RPMI7951 (cell line): ENCODE data around the gene FCGR2B. TPM values are rescaled to one million over a fixed set of nuclear protein-coding genes. Genes with fewer than 3 reads are reported as not detected.
"Not testable (repeated sequence)": the region's sequence is repeated elsewhere in the genome, so short reads cannot be mapped to it uniquely, and the experiment has no call there.

ENCODE experiments used
- DNase-seq: peaks from one replicate; pipeline ENCODE4 v3.0.0-alpha.2; 2012; ENCODE audit warnings: low read depth
- total RNA-seq: library from RNA; depleted of rRNA; stranded (reverse); fragments of >200 nt; shearing (Covaris generic); gene quantifications from 2 replicates; pipeline ENCODE4 v1.2.3, GENCODE V29; 2014; rRNA removed

Gene FCGR2B
- under 0.01 TPM in 1 of 2 replicates, not detected in the other for total RNA-seq

DNA sequence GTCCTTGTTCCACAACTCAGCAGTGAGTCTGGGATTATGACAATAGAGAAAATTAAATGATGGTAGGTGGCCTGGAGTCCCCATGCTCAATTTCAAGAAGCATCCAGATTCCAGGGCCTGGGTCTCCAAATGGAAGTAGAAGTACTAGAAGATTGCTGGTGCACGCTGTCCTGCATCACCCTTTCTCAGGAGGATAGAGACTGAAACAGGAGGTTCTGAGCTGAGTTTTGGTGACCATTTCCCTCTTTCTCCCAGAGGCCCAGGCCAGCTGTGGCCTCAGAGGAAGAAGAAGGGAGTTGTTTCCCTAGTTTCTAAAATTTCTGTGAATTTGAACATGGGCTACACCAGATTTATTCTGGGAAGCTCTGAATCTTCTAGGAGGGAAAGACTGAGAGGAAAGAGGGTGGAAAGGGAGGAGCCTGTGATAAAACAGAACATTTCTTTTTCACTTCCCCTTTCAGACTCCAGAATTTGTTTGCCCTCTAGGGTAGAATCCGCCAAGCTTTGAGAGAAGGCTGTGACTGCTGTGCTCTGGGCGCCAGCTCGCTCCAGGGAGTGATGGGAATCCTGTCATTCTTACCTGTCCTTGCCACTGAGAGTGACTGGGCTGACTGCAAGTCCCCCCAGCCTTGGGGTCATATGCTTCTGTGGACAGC lies at the start of gene FCGR2B:
Gene FCGR2B (plus strand): TSS at position 460 of the 656 bp plus-strand sequence. CDS start 99 bp downstream, at position 559.
- DNase-seq, result not testable (repeated sequence)

DNA sequence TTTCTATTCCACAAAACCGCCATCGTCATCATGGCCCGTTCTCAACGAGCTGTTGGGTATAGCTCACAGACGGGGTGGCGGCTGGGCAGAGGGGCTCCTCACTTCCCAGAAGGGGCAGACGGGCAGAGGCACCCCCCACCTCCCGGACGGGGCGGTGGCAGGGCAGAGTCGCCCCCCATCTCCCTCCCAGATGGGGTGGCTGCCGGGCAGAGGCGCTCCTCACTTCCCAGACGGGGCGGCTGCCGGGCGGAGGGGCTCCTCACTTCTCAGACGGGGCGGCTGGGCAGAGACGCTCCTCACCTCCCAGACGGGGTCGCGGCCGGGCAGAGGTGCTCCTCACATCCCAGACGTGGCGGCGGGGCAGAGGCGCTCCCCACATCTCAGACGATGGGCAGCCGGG lies 46.5 kb upstream of the FCGR2B start:
- DNase-seq, result not testable (repeated sequence)

DNA sequence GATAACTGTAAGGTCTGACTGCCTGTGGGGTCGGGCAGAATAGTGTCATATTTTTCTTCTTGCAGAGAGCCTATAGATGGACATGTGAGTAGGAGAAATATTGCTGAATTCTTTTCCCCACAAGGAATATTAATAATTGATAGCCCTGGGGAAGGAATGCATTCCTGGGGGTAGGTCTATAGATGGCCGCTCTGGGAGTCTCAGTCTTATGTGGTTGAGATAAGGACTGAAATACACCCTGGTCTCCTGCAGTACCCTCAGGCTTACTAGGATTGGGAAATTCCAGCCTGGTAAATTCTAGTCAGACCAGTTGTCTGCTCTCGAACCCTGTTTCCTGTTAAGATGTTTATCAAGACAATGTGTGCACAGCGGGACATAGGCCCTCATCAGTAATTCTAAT lies 44.4 kb upstream of the FCGR2B start:
- not testable (repeated sequence) for DNase-seq

DNA sequence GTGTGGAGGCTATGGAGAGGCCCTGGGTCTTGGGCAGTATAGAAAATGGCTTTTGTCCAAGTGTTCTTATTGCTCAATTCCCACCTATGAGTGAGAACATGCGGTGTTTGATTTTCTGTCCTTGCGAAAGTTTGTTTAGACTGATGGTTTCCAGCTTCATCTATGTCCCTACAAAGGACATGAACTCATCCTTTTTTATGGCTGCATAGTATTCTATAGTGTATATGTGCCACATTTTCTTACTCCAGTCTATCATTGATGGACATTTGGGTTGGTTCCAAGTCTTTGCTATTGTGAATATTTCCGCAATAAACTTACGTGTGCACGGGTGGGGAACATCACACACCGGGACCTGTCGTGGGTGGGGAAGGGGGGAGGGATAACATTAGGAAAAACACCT lies 42.5 kb upstream of the FCGR2B start:
- not testable (repeated sequence) for DNase-seq

DNA sequence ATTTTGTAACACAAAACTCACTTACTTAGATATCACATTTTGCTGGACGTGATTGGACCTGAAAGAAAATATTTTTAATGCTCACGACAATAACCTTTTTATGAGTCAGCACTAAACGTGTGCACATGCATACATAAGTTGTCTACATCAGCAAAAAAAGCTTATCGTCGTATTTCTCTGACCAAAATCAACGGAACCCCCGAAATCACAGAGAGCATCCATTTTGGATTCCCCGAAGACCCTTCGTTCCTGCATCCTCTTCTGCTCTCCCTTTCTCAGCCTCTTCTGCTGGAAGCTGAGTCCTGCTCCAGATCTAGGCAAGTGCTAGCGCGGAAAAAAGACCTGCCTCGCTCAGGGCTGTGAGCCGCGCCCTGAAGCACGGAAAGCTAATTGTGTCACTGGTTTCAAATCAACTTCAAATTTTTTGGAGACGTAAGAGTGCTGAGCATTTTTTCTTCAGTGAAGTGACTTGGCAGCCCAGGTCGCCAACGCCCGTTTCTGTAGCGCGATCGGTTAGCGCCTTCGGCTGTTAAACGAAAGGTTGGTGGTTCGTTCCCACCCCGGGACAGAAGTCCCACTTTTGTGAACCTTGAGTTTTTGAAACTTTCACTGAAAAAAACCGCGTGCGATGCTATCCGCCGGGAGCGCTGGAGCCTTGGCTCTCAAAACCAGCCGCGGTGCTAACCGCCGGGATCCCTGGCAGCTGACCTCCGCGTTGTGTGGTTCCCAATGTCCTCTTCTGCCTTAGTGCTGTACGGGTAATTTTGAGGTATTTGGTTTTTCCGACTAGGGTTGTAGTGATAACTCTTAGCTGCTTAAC lies 41.6 kb upstream of the FCGR2B start:
- DNase-seq, result peak; percentile 70

DNA sequence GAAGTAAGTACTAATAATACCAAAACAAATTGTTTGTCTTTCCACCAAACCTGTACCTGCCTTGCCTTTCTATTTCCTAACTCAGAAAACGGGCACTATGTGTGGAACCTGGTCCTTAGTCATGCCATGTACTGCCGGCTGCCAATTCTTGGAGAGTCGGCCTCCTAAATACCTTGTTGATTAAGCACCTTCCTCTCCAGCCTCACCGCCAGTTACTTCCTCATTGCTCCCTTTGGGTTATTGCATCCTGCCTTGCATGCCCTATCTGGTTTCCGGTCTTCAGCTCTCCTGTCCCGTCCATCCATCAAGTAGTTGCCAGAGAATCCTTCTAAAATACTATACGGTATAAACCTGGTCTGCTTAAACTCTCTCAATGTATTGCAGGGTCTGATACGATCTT lies 40.9 kb upstream of the FCGR2B start:
- DNase-seq, result not testable (repeated sequence)

DNA sequence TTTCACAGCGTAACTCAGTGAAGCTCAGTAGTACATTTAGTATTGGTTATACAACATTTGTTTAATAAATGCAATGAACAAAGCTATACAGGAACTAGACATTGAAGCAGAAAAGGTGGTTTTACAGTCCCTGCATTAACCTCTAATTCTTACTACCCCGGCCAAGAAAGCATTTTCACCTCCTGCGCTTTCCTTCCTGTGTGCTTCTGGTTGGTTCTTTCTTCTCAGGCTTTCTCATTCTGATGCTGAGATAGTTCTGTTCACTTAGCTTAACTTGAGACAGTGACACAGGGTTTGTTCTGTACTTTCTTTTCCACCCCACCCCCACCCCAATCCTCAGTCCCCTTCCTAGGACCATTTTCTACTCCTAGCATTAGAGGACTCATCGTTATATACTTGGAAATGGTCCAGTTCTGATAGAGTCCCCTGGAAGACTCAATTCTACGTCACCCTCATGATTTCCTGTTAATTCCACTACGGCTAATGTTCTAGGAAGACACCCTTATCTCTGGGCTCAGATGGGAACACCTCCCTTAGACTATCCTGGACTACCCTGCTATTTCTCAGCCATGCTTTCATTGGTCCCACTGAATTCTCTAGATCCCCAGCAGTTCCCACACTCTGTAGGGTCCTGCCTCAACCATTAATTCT lies 39.4 kb upstream of the FCGR2B start:
- not testable (repeated sequence) for DNase-seq

DNA sequence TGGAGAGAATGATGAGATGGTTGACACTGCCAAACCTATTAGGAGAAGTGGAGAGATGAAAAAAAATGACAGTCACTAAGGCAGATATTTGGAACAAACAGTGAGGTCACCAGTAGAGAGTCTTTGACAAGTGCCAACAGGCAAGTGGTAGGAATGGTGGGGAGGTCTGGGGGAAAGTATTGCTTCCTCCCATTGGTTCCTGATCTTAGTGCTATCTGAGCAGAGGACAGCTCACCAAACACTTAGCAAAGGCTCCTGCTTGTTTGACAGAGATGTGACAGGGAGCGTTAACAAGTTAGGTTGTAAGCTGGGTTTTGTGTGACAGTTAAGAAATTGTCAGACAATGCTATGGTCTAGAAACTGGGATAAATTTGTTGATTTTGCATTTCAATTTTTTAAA lies 38.3 kb upstream of the FCGR2B start:
- not testable (repeated sequence) for DNase-seq

DNA sequence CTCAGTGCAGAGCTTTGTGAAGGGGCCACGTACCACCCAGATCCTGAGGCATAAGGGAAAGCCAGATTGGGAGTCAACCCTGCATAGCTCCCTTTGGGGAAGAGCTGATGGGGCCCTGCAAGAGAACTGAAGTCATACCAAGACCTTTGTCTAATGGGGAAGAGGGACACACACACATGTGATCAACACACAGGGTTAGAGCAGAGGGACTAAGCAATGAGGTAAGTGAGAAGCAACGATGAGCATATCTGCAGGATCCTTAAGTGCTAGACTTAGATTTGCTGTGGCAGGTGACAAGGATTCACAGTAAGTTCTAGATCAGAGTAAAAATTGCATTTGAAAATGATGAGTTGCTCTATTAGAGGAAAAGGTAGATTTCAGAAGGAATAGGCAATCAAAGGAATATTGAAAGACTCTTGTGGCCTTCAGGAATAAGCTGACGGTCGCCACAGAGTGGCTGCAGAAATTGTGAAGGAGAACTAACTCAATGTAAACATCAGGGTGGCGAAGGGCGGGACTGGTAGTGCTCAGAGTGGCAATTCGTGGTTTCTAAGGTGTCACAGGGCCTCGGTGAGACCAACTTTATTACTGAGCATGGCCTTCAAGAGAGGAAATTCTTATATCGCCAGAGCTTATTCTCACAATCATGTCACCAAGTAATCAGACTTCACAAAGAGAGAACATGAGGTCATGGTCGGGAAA lies 36.3 kb upstream of the FCGR2B start:
- DNase-seq, result not testable (repeated sequence)

DNA sequence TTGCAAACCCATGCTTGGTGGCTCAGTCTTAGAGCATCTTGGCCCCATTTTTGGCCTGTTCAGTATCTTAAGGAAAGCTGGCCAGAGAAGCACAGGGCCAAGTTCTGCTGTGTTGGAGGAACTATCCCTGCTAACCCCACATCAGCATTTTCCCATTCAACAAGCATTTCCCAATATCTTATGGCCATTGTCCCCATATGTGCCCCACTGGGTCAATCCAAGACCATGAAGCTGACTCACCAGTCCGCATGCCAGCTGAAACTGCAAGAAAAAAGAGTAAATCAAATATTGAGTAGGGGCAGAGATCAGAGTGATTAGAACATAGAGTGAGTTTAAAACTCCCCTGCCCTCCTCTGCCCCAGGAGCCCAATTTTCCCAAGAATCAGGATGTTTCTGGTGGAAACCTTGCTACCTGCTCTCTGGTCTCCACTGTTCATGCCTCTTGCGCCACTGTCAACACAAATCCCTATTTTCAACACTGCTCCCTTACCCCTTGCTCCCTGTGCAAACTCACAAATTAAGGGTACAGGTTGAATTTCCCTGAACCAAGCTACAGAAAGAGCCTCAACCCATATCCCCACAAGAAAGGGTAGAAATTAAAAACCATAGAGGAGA lies 32.7 kb upstream of the FCGR2B start:
- DNase-seq, result not testable (repeated sequence)

DNA sequence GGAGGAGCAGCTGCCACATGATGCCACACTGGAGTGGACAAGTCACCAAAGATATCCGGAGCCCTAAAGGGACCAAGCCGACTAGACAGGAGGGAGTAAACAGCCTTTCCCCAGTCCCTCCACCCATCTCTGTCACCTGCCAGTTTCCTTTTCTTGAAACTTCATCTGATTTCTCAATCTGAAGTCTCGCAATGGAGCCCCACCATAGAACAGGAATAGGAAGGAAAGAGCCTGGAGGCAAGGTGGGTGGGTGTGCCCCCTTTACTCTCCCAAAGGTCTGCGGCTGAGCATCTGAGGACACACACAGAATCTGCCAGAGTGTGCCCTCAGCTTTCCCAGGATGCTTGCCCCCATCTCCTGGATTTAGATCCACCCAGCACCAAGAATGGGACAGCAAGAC lies 31.9 kb upstream of the FCGR2B start, which contains the start of gene FCGR3B:
Gene FCGR3B (minus strand): TSS at position 101 of the 400 bp plus-strand sequence. CDS start 82 bp downstream, at position 19.
- no peak for DNase-seq

DNA sequence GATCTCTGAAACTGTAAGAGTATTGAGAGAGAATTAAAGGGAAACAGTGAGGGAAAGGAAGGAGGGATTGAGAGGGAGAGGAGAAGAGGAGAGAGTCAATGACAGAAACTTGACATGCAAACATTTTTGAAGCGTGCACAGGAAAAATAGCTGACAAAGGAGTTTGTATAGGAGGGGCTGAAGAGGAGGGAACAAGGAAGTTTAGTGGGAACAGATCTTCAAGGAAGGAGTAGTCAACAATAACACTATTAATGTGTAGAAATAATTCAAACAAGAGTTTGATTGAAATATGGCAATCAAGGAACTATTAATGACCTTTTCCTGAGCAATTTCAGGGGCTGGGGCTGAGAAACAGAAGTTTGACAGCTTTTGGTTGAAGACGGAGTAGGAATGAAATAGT lies 27.9 kb upstream of the FCGR2B start:
- DNase-seq, result not testable (repeated sequence)

DNA sequence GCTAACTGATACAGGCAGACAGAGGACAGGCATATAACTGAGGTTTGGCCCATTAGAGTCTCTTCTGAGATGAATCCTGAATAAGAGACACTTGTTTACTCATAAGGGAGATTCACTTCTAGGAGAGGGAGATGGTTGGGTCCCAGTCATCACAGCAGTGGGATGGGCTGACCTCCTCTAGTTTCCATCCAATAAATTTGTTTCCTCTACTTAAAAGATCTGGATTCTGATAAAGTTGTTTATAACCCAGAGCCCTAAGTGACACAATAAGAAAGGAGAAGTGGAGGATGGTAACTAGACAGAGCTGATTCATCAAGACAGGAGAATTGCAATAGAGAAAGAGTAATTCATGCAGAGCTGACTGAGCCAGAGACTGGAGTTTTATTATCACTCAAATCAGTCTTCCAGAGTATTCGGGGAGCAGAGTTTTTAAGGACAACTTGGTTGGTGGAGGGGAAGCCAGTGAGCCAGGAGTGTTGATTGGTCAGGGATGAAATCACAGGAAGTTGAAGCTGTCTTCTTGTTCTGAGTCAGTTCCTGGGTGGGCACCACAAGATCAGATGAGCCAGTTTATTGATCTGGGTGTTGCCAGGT lies 26.7 kb upstream of the FCGR2B start:
- peak; percentile 12 for DNase-seq

DNA sequence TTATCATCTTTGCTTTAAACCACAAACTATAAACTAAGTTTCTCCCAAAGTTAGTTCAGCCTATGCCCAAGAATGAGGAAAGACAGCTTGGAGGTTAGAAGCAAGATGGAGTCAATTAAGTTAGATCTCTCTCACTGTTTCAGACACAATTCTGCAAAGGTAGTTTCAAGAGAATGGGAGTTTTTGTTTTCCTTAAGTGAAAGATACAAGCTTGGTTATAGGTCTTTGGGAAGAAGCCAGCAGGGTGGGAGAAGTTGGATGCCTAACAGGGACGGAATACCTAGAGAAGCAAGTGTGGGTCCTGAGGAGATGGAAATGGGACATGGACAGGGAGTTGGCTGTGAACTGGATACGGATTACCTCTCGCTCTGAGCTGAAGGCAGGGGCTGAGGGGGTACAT lies 26.0 kb upstream of the FCGR2B start:
- DNase-seq, result not testable (repeated sequence)

DNA sequence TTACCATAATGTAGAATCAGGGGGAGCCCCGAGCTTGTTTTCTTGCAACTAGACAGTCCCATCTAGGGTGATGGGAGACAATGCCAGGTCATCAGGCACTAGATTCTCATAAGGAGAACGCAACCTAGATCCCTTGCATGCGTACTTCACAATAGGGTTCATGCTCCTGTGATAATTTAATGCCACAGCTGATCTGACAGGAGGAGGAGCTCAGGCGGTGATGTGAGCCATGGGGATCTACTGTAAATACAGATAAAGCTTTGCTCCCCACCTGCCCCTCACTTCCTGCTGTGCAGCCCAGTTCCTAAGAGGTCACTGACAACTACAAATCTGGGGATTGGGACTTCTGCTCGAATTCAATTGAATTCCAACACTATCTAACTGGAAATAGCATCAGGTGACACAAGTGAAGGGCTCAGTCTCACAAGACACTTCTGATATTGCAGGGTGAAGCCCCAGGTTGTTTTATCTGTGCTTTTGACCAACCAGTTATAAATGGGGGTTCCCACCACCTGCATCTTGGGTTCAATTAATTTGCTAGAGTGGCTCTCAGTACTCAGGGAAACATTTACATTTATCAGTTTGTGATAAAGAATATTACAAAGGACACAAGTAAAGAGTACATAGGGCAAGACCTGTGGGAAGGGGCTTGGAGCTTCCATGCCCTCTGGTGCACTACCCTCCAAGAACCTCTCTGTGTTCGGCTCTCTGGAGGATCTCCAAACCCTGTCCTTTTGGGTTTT lies 24.5 kb upstream of the FCGR2B start:
- DNase-seq, result not testable (repeated sequence)

DNA sequence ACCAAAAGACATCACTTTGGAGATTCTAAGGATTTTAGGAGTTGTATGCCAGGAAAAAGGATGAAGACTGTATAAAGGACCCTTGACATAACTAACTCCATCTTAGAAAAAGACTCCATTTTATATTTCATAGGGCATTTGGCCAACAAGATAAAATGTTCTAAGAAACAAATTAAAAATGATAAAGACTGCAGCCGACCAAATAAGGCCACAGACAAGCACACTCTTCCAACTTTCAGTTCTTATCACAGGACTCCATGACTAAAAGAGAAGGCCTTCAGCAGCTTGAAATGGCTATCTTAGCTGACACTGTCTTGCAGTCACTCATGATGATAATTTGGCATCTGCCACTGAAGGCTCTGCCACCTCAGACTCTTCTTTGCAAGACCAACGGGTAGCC lies 23.7 kb upstream of the FCGR2B start:
- DNase-seq, result not testable (repeated sequence)

DNA sequence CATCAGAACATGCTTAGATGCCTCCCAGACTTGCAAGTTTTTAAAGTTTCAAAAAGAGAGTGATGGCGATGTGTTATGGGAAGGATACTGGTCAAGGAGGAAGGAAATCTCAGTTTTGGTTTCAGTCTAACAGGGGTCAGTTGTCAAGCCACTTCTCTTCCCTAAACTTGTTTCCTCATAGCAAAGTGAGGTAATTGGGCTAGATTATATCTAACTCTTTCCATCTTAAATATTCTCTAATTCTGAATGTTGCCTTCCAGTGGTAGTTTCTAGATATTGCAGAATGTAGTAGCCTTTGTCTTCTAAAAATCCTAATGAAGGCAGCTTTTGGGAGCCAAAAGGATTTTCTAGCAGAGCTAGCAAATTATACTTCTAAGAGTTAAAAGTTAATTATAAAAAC lies 20.2 kb upstream of the FCGR2B start:
- DNase-seq, result peak; percentile 14

DNA sequence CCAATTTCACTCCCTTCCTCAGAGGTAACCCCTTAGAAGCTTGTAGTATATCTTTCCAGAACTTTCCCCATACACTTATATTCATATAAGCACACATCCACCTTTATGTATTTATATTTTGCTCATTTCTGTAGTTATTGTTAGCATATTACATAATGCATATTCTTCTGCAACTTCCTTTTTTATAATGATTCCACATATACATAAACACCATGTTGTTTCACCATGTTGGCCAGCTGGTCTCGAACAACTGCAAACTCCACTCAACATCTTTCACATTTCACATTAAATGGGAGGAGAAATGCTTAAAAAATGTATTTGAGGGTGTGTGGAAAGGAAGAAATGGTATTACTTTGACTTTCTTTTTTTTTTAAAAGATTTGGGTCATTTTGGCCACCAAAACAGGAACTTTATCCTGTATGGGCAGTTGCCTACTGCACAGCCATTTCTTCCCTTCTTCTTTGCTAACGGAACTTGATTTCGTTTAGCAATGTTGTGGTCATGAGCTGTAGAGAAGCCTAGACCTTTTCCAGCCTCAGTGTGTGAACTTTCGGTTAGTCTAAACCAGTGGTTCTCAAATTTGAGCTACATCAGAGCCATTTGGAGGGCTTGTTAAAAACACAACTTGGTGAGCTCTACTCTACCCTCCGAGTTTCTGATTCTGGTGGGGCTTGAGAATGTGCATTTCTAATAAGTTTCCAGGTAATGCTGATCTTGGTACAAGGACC lies 19.3 kb upstream of the FCGR2B start:
- DNase-seq, result not testable (repeated sequence)

DNA sequence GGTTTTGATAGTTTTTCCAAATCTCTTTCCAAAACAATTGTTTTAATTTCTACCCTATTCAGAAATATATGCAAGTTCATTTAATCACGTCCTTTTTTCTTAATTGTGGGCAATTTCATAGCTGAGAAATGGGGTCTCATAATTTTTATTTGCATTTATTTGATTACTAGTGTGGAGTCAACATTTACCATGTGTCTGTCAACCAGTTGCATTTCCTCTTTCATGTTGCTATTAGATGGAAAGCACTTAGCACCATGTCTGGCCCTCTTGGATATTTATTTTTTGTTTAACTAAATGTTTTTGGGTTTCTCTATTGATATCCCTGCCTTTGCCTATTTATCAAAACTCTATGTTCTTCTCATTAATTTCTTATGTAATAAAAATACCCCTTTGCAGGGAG lies 18.1 kb upstream of the FCGR2B start:
- DNase-seq, result not testable (repeated sequence)
